Measurements from ENCODE around the gene PELI2.

The PELI2 gene

GRCh38 chr14:56208520-56208919 is 90.3 kb downstream of the PELI2 start:
- no peak for DNase-seq

DNA sequence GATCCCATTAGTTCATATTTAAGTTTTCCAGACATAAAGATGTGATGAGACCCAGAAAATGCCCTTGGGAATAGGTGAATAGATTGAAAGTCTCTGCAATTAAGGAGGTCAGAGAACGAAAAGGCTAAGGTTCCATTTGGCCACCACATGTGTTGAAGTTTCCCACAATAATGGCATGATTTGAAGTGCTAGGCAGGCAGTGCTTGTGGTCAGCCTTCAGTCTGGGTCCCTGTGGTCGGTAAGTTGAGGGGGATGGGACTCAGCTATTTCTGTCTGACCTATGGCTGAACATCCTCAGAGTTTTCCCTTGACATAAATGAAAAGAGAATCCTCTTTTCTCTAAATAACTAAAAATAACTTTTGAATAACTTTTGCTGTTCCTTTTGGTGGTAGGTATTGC is 92.4 kb downstream of the PELI2 start:
- DNase-seq, result no peak

GRCh38 chr14:56211084-56211483 is 92.9 kb downstream of the PELI2 start:
- DNase-seq, result no peak

GRCh38 chr14:56211844-56212243 is 93.6 kb downstream of the PELI2 start:
- no peak for DNase-seq

GRCh38 chr14:56212521-56212920 is 94.3 kb downstream of the PELI2 start:
- DNase-seq, result no peak

DNA sequence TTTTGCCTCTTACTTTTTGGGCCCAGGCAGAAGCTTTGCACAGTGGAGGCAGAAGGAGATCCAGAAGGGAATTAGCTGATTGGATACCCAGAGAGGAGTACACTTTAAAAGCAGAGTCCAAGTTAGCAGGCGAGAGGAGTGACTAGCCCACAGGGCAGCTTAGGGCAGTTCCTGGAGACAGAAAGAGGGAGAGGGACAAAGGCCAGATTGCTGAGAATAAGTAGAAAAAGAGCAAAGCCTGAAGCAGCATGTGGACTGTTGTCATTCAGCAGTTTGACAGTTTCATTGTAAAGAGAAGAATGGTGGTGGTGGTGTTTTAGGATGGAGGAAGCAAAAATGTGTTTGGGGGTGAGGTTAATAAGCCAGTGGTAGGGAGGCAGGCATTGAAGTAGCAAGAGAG is 95.1 kb downstream of the PELI2 start:
- DNase-seq, result no peak

- no peak for DNase-seq
Observed at GRCh38 chr14:56215180-56215579, 97.0 kb downstream of the PELI2 start.

- DNase-seq, result no peak
Observed at GRCh38 chr14:56216626-56217379, 98.6 kb downstream of the PELI2 start.

DNA sequence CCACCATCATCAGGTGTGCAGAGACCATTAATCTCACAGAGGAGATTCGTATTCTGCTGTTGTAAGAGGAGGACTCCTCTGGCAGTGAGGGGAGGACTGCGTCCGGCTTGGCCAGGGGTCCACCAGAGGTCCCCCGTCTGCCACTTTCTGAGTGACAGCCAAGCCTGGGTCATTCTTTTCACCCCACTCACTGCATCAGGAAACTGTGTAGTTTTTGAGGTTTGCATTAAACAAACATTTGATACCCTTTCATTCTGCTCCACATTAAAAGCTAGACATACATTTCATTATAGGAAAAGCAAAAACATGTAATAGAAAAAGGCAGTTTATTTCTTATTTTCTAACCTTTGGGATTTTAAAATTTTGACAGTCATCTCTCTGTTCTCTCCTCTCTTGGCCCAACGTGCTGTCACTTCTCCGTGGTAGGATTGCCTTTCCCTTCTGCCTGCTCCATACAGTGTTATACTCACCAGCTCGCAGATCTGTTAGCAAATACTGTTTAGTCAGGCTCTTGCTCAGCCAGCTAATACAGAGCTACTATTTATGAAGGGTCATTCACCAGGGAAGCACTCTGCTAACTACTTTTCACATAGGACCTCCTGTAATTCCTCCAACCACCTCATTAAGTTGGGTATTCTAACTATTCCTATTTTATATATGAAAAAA is 99.3 kb downstream of the PELI2 start:
- no peak for DNase-seq

DNA sequence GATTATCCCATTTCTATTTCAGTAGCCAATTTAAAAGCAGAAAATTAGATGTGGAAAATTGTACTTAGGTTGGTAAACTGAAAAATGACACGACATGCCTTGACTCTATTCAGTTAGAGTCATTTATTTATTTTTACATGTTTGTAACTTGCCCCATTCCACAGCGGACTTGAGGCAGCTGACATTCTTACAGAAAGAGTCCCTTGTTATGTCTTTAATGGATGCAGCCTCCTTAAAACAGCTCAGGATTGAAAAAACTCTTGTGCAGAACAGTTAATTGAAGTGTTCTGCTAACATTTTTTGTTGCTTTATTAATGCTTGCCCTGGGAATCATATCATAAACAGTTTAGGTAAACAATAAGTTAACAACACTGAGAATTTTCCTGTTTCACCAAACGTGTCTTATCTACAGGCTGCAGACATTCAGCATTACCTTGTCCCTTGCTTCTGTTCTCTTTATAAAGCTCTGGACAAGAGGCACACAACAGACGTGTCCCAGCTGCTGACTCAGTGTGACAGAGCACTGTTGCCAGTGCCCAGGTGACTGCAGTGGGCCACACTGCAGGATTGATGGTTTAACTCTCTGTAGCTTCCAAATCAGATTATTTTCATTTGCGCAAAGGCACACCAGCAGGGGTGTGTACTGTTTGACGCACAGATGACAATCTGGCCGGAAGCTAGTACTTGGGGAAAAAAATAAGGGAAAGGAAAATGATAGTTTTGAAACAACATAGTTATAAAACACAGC is 101.6 kb downstream of the PELI2 start:
- no peak for DNase-seq

GRCh38 chr14:56221382-56222128 is 103.3 kb downstream of the PELI2 start:
- DNase-seq, result no peak

GRCh38 chr14:56224229-56224628 is 106.0 kb downstream of the PELI2 start:
- DNase-seq, result no peak

- DNase-seq, result no peak
Observed at GRCh38 chr14:56224691-56225681, 106.8 kb downstream of the PELI2 start.

- DNase-seq, result no peak
Observed at GRCh38 chr14:56235388-56235787, 117.2 kb downstream of the PELI2 start.

GRCh38 chr14:56237398-56237797 is 119.2 kb downstream of the PELI2 start:
- DNase-seq, result no peak

- peak; percentile 45 for DNase-seq
Observed at GRCh38 chr14:56241461-56241860, 123.2 kb downstream of the PELI2 start.

GRCh38 chr14:56243110-56243509 is 124.9 kb downstream of the PELI2 start:
- no peak for DNase-seq

DNA sequence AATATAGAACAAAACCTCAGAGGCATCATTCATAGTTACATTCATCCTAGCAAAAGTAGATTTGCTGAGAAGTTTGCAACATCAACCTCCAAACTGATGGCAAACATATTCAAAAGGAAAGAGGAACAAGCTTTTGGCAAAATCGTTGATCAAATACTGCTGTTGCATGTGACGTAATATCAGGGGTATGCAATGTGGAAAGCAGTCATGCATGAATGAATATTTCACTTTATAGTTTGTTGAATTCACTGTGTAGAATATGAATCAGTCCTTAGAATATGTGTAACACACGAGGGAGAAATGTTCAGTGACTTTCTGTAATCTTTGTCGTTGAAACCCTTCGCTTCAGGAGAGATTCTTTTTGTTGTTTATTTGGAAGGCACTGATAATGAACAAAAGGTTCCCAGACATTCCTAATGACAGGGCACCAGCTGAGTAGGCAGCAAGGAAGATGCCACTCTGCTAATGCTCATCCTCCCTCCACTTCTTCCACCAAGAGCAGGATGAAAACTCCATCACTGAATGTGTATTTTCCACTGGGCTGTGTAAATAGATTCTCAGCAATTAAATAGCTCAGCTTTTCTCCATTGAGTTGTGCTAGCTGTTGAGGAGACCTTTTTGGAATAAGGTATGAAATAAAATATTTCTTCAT is 126.1 kb downstream of the PELI2 start:
- DNase-seq, result peak; percentile 89

GRCh38 chr14:56247495-56248200 is 129.4 kb downstream of the PELI2 start:
- DNase-seq, result no peak

DNA sequence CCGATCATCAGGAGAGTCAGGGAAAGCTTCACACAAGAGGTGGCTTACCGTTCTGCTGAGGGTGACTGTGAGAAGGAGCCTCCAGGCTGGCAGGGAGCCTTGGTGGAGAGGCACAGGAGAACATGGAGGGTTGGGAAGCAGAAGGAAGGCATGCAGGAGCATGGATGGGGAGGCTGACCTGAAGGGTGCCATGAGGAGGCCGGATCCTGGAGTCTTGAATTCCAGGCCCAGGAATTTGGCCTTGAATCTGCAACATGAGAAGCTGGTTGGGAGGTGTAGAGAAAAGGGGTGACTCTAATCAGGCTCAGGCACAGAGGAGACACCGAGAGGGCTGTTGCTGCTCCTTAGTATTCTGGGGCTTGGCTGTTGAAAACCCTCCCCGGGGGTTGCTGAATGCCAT is 130.2 kb downstream of the PELI2 start:
- no peak for DNase-seq

- DNase-seq, result no peak
Observed at GRCh38 chr14:56261046-56261445, 142.8 kb downstream of the PELI2 start.

All from HCEC 1CT (cell line).